A673 (cell line): ENCODE data around the gene BEST4. TPM values are rescaled to one million over a fixed set of nuclear protein-coding genes. Genes with fewer than 3 reads are reported as not detected.

ENCODE experiments used
- BruUV-seq: library from RNA; stranded (reverse); fragments of 400-500 nt; replicated peaks from 2 replicates; lab custom pipeline; 2021; lab: Mats Ljungman, UMichigan
- CTCF ChIA-PET: fragments of 300-600 bp; sonication (Branson Sonifier 250); formaldehyde crosslinking; loops from one replicate; lab custom pipeline; 2022; ENCODE audit warnings: antibody characterized with exemption; lab: Charles Lee
- POLR2A ChIA-PET: fragments of 300-600 bp; sonication (Branson Sonifier 250); formaldehyde crosslinking; loops from one replicate; lab custom pipeline; 2022; ENCODE audit warnings: antibody characterized with exemption; ENCODE audit not compliant: low non-redundant PET; lab: Charles Lee
- DNase-seq: peaks from one replicate; pipeline ENCODE4 v3.0.0-alpha.2; 2015; ENCODE audit warnings: low spot score
- H3K27ac ChIP-seq: fragments of 200-600 bp; sonication (generic); 2 replicates; pipeline ENCODE4 v1.5.1; 2016; ENCODE audit warnings: mixed run types, low read depth, mild to moderate bottlenecking, mixed read lengths, antibody characterized with exemption, low read length; ENCODE audit not compliant: poor library complexity, severe bottlenecking
- H3K27me3 ChIP-seq: fragments of 200-600 bp; sonication (generic); replicated peaks from 2 replicates; pipeline ENCODE4 v1.6.1; 2017; ENCODE audit warnings: mixed run types, low read depth, mild to moderate bottlenecking, mixed read lengths, antibody characterized with exemption, low read length; ENCODE audit not compliant: insufficient read depth, poor library complexity
- H3K36me3 ChIP-seq: fragments of 200-600 bp; sonication (generic); 2 replicates; pipeline ENCODE4 v1.6.1; 2016; ENCODE audit warnings: mixed run types, mild to moderate bottlenecking, mixed read lengths, antibody characterized with exemption, low read length; ENCODE audit not compliant: insufficient read depth, poor library complexity, severe bottlenecking
- H3K4me1 ChIP-seq: fragments of 200-600 bp; sonication (generic); 2 replicates; pipeline ENCODE4 v1.6.1; 2017; ENCODE audit warnings: mixed run types, mild to moderate bottlenecking, mixed read lengths, antibody characterized with exemption, low read length; ENCODE audit not compliant: insufficient read depth, poor library complexity, severe bottlenecking
- H3K4me3 ChIP-seq: fragments of 200-600 bp; sonication (generic); 2 replicates; pipeline ENCODE4 v1.5.1; 2016; ENCODE audit warnings: low read depth, mixed run types, mild to moderate bottlenecking, mixed read lengths, low read length; ENCODE audit not compliant: poor library complexity, severe bottlenecking
- H3K9me3 ChIP-seq: fragments of 200-600 bp; sonication (generic); 2 replicates; pipeline ENCODE4 v1.6.1; 2016; ENCODE audit warnings: mixed run types, low read depth, mild to moderate bottlenecking, mixed read lengths, antibody characterized with exemption, low read length; ENCODE audit not compliant: poor library complexity, severe bottlenecking
- CTCF ChIP-seq: fragments of 300-800, 200-600 bp; sonication (generic); conservative IDR thresholded peaks from 2 replicates; pipeline ENCODE4 v1.5.1; 2017; ENCODE audit warnings: low read depth, mild to moderate bottlenecking, antibody characterized with exemption, low read length, moderate library complexity, mixed read lengths
- EZH2 ChIP-seq: fragments of 200-600 bp; sonication (generic); IDR thresholded peaks from 2 replicates; pipeline ENCODE4 v1.6.1; 2017; ENCODE audit warnings: borderline replicate concordance, low read depth, mild to moderate bottlenecking, mixed read lengths, antibody characterized with exemption, low read length; ENCODE audit not compliant: poor library complexity, severe bottlenecking
- intact Hi-C: fragments of 100-400 bp; cut with micrococcal nuclease; formaldehyde crosslinking; loops from one replicate; pipeline ENCODE4 v1.10.0; 2022; ENCODE audit not compliant: unreplicated experiment
- total RNA-seq: library from RNA; stranded (reverse); gene quantifications from 2 replicates; pipeline ENCODE4 v1.2.3, GENCODE V29; 2021

BEST4 gene
- total RNA-seq, 1 experiment from 2014 or later, result not detected

DNA sequence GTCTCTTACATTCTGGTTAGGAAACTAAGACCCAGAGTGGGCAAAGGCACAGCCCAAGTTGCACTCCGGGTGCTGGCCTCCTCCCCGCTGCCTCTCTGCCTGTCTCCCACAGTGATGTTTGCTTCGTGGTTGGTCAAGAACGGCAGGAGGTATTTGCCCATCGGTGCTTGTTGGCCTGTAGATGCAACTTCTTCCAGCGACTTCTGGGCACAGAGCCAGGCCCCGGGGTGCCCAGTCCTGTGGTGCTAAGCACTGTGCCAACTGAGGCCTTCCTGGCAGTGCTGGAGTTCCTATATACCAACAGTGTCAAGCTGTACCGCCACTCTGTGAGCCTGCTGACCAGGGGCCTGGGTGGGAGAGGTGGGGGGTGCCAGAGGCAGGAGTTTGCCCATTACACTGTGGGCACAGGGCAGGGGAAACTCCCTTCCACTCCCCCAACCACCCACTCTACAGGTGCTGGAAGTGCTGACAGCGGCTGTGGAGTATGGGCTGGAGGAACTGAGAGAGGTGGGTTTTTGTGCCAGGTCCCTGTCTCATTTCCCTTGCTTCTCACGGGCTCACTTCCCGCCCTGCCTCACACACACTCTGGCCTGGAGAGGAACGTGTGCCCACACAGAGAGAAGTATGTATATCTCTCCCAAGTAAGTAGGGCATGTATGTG, 22.3 kb upstream of the BEST4 start:
- CTCF ChIA-PET, result no interaction called here
- Histone ChIP-seq H3K27me3 (no peaks in the 10 kb centered on the region), H3K4me3 (peak overlapping the region; percentile 41), H3K27ac (peak overlapping the region; percentile 98), H3K4me1 (peaks cover 55% of the 10 kb centered on the region), H3K36me3 (peaks cover 6% of the 10 kb centered on the region), H3K9me3 (no peaks in the 10 kb centered on the region)
- POLR2A ChIA-PET, result no interaction called here
- no TSS peak for BruUV-seq
- intact Hi-C loops, result no loop called here
- DNase-seq, result peak; percentile 65
- no peak for TF ChIP-seq CTCF
- TF ChIP-seq EZH2, result no peak

DNA sequence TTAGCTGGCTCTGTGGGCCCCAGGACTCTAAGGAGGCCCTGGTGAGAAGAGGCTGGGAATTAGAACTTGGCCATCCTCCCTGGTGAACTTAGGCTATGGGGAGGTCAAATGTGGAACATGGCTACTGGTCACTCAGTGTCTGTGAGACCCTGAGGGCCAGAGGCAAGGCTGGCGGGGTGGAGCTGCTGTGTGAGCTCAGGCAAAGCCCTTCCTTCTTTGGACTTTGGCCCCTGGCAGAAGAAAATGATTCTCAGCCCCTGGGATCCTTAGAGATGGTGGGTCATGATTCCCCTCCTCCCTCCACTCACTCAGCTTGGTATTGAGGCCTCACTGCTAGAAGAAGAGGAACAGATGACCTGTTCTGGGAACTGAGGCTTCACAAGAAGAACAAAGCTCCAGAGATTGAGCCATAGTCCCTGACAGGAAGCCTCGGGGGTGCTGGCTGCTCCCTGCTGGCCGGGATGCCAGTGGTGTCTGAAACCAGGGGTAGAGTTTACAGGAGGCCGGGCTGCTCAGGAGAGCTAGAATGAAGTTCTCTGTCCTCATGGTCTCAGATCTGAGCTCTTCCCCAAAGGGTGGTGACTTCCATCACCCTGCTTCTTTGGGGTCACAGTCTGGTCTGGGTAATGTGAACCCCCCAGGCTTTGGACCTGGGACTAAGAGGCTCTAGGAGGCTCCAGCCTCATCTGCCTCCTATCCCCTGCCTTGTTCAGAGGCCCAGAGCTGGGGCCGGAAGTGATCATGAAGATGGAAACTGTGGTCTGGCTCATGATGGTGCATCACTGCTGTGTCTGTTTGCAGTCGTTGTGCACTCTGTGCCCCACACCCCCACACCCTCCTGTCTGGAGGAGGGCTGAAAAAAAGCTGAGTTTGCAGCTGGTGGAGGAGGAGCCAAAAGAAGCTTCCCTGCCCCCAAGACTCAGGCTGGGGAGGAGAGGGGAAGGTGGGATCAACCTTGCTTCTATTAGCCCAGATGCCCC, 21.3 kb upstream of the BEST4 start:
- Histone ChIP-seq H3K9me3 (no peaks in the 10 kb centered on the region), H3K4me1 (peaks cover 55% of the 10 kb centered on the region), H3K27ac (peak overlapping the region; percentile 98), H3K27me3 (no peaks in the 10 kb centered on the region), H3K36me3 (peaks cover 9% of the 10 kb centered on the region), H3K4me3 (peak overlapping the region; percentile 41)
- peak; percentile 50 for DNase-seq
- CTCF ChIA-PET, result interaction anchor here (1.2 kb wide), 1 partner anchor 10 kb away, joined by 3 read pairs; no protein-coding TSS in a partner anchor
- BruUV-seq, result TSS peak; percentile 29
- POLR2A ChIA-PET, result interaction anchor here (1.9 to 2.7 kb wide), 2 partner anchors 9 kb away, joined by 7 to 18 read pairs; partner anchors contain the start of gene PLK3
- TF ChIP-seq CTCF (0 out of 2 replicates have a peak, but pooled peaks have one; percentile 21), EZH2 (no peak)
- intact Hi-C loops, result loop anchor here (10.0 kb wide), 1 partner anchor 496 kb away; no protein-coding TSS in a partner anchor
